ENCODE measurements around the gene ASCC1.
A peak's percentile ranks its signal among the peaks of the same experiment; 100 is the strongest.

ASCC1 gene

GRCh38 chr10:72048450-72049124 is 167.5 kb downstream of the ASCC1 start:
- peak; percentile 46 for DNase-seq (ENCODE audit: extremely low read depth, insufficient read length)
- H3K27me3 ChIP-seq (replicated peaks; ENCODE audit: control insufficient read depth, insufficient read depth, low read length) = no peaks in the 10 kb centered on the region
- peak; percentile 100 for TF ChIP-seq CTCF (IDR thresholded peaks at IDR 0.05; ENCODE audit: insufficient read depth, low read length, poor library complexity, severe bottlenecking)
- H3K4me3 ChIP-seq (replicated peaks; ENCODE audit: low read depth, low read length) = no peak overlapping the region
- H3K36me3 ChIP-seq (ENCODE audit: control insufficient read depth, insufficient read depth, low read length) = no peaks in the 10 kb centered on the region
